Inflammatory macrophage (primary cell): ENCODE results near the gene CHMP2A.

Source experiments
- DNase-seq, 2 donors: peaks; one replicate each; pipeline ENCODE4 v3.0.0-alpha.2; 2020 to 2022

The CHMP2A gene

GRCh38 chr19:58569943-58570670 is 15.2 kb upstream of the CHMP2A start:
- DNase-seq: no peak

GRCh38 chr19:58569191-58569942 is 14.5 kb upstream of the CHMP2A start:
- no peak for DNase-seq

GRCh38 chr19:58568453-58569130 is 13.7 kb upstream of the CHMP2A start:
- no peak for DNase-seq

GRCh38 chr19:58566989-58567388 is 12.1 kb upstream of the CHMP2A start:
- no peak for DNase-seq

GRCh38 chr19:58563823-58564222 is 8.9 kb upstream of the CHMP2A start:
- DNase-seq: no peak

- DNase-seq: no peak
Observed at GRCh38 chr19:58563034-58563573, 8.2 kb upstream of the CHMP2A start.

GRCh38 chr19:58562122-58563033 is 7.5 kb upstream of the CHMP2A start:
- peak in 1 of 2 donors; percentile 39 for DNase-seq

- no peak for DNase-seq
Observed at GRCh38 chr19:58561373-58562121, 6.6 kb upstream of the CHMP2A start.

- no peak for DNase-seq
Observed at GRCh38 chr19:58560921-58561320, 6.0 kb upstream of the CHMP2A start.

GRCh38 chr19:58560007-58560887 is 5.3 kb upstream of the CHMP2A start:
- no peak for DNase-seq

- peak; percentile 93 to 96 for DNase-seq
Observed at GRCh38 chr19:58559275-58560006, 4.5 kb upstream of the CHMP2A start.

- peak; percentile 99 to 100 for DNase-seq
Observed at GRCh38 chr19:58558623-58559274, 3.8 kb upstream of the CHMP2A start.

- peak; percentile 26 to 53 for DNase-seq
Observed at GRCh38 chr19:58558066-58558622, 3.2 kb upstream of the CHMP2A start, which contains the start of gene UBE2M. Gene UBE2M (minus strand): TSS chr19:58558611. CDS start chr19:58558381, 230 bp downstream.

- no peak for DNase-seq
Observed at GRCh38 chr19:58557221-58558065, 2.5 kb upstream of the CHMP2A start.

GRCh38 chr19:58556622-58557220 is 1.8 kb upstream of the CHMP2A start:
- no peak for DNase-seq

- DNase-seq: peak in 1 of 2 donors; percentile 38
Observed at GRCh38 chr19:58555920-58556621, 1.2 kb upstream of the CHMP2A start.
